Activated T-cell treated with anti-CD3 and anti-CD28 coated beads for 24 hours (primary cell): Measurements from ENCODE around the gene ATP13A4.

Experiments used
- DNase-seq: peaks from one replicate; pipeline ENCODE4 v3.0.0-alpha.2; 2020; ENCODE audit warnings: low read depth

ATP13A4 gene

DNA sequence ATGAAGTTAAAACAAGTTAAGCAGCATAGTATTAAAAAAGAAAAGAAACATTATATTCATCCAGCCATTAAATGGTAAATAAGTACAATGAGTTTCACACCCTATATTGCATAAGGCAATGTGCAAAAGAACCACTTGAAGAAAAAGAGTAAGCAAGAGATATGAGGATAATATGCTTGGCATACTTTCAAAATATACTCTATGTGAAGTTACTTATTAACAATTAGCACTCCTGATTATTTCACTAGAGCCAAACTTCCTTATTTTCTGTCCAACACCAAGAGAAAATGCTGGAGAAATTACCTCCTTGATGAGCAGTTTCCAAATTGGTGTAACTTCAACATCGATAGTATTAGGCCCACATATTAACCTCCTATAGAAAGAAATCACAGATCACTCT is 63.7 kb downstream of the ATP13A4 start:
- DNase-seq: no peak

DNA sequence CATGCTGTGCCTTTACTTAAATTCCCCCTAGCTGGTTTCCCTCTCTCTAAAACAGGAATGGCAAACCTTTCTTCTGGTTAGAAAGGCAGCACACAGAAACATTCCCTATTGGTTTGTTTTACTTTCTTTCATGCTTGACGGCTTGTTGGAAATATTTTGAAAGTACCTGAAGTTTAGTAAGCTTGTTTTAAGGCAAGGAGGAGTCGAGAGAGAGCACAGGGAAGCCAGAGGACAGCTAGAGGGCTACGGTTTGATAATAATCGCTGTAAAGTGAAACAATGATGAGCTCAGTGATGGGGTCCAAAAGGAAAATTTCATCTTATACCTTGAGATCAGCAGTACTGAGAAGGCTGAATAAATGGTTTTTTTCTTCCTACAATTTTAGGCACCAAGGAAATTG is 64.1 kb downstream of the ATP13A4 start:
- no peak for DNase-seq

DNA sequence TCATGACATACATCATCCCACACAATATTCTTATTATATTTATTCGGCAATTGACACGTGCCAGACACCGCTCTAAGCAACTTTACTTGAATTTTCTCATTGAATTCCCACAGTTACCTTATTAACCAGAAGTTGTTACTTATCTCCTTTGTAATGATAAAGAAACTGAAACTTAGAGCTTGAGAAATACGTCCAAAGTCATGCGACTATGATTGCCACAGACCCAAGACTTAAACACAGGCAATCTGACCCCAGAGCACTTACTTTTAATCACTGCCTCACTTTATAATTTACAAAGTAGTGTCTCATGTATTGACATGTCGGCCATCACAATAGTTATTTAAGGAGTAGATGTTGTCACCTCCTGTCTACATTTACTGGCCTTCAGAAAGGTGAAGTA is 64.7 kb downstream of the ATP13A4 start:
- DNase-seq: no peak

DNA sequence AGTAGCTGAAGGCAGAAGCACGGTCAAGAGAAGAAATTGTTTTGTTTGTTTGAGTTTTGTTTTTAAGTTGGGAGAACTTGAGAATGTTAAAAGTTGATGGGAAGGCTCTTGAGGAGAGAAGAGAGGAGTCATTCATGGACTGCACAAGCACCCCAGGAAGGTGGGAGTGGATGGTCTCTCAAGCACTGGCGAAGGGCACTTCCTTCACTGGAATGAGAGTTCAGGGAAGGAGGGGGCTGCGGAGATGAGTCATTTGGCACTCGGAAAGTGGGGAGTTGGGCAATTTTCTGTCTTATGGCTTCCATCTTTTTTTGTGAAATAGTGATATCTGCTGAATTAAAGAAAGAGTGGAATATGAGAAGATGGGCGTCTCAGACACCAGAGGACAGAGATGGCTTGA is 66.0 kb downstream of the ATP13A4 start:
- DNase-seq: no peak

DNA sequence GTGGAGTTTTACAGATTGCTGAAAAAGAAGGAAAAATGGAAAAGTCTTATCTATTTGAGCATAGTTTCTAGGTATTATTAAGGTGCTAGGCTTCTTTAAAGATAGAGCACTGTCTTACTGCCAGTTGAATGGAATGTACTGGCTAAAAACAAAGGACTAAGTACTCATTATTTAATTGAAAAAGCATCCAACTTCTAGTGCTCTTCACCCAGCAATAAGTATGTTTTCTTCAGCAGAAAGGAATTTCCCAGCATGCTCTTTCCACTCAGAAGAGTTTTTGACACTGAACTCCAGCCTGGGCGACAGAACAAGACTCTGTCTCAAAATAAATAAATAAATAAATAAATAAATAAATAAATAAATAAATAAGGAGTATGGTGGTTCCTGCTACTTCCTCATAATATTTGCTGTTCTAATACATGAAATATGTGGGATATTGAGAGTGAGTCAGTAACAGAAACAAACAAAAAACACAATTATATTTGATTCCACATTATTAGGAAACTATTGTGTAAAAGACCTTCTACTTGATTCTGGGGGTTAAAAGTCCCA is 70.6 kb downstream of the ATP13A4 start:
- no peak for DNase-seq

DNA sequence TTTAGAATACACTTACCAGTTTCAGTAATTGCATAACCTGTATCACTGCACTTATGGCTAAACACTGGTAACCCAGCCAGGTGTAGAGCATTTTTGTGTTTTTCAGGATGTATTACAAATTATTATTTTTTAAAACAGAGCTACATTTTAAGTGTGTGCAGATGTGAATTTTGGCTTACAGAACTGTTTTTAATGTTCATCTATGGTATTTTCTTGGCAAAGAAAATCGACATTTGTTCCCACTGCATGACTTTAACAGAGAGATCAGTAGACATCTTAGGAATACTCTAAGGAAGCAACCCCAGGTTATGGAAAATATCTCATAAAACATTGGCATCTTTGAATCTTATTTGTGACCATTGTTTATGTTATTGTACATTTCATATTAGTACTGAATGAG is 73.3 kb downstream of the ATP13A4 start:
- no peak for DNase-seq

DNA sequence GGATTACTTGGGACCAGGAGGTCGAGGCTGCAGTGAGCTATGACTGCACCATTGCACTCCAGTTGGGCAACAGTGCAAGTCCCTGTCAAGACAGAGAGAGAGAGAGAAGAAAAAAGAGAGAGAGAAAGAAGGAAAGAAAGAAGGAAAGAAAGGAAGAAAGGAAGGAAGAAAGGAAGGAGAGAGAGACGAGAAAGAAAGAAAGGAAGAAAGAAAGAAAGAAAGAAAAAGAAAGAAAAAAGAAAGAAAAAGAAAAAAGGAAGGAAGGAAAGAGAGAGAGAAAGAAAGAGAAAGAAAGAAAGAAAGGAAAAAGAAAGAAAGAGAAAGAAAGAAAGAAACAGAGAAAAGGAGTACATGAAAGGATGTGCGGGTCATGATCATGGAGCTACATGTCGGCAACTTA is 80.2 kb downstream of the ATP13A4 start:
- DNase-seq: no peak

DNA sequence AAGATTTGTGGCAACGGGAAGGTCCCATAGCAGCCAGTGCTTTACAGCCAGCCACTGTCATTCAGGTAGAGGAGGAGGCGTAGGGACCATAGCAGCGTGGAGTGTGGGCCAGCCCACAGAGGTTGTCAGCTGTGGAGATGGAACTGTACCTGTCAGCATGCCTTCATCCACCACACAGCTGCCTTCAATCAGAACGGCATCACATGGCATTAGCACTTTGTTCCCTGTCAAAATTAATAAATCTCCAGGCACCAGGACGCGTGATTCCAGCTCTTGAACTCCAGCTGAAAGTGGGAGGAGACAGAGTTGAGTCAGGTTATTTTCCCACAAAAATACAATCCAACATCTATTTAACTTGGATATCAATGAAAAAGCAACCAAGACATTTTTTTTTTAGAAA is 84.0 kb downstream of the ATP13A4 start:
- no peak for DNase-seq

DNA sequence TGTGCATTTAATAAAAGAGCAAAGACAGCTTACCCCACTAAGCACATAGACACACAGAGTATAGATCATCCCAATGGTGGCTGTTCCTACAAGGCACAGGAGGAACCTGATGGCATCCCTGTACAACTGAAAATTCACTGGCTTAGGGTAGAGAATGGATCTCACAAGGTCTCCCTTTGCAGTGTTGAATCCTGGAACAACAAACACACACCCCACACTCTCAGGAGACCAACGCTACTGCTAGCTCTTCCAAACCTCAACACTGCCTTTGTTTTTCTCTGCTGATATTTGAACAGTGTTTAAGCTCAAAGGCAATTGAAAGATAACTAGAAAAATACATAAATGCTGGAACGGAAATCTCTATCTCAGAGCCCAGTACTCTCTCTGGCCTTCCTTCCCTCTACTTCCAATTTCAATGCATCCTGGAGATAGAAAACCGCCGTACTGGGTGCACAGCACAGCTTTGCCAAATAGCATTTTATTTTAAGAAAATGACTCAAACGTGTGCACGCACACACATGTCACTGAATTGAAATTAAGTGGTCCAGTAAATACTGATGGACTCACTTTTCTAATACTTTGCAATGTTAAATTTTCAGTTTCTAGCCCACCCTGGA is 88.6 kb downstream of the ATP13A4 start:
- no peak for DNase-seq

DNA sequence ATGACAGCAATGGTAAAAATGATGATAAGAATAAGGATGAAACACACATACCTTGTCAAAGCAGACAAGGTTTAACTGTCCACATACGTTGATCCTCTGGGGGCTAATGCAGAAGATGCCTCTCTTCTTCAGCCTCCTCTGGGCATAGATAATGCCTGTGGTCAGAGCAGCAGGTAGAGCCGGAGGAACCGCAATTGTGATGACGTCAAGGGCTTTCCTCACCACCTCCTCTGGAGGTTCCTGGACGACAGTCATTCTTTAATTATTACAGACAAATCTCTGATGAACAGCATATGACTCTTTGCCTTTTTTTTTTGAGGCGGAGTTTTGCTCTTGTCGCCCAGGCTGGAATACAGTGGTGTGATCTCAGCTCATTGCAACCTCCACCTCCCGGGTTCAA is 89.8 kb downstream of the ATP13A4 start:
- DNase-seq: no peak

DNA sequence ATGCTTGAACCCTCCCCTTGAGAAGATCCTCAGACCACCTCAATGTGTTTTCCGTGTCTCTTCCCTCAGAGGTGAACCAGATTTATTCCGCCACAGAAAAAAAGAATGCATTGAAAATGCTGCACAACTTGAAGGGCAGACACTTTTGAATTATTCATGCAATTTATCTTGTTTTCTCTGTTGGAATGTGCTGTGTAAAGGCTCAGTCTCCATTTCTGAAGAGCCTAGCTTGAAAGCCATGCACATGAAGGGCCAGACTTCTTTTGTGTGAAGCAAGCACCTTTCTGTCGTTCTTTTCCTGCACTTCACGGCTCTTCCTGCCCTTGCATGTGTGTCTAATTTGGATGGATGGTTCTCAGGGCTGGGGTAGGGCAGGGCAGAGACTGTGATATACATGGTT is 97.2 kb downstream of the ATP13A4 start:
- DNase-seq: no peak

DNA sequence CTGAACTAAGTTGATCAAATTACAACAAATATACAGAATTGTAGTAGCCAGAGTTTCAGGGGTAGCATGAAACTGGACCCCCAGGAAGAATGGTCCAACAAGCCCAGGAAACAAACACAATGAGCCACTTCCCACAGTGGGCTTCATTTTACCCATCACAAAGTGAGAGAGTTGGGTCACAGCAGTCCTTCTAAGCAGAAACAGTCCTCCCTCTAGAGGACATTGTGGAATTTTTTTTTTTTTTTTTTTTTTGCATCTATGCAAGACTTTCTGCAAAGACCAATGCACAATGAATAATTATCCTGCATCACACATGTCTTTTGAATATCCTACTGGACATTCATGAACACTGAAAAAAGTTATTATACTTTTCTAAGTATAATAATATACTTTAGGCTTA is 102.4 kb downstream of the ATP13A4 start:
- no peak for DNase-seq

DNA sequence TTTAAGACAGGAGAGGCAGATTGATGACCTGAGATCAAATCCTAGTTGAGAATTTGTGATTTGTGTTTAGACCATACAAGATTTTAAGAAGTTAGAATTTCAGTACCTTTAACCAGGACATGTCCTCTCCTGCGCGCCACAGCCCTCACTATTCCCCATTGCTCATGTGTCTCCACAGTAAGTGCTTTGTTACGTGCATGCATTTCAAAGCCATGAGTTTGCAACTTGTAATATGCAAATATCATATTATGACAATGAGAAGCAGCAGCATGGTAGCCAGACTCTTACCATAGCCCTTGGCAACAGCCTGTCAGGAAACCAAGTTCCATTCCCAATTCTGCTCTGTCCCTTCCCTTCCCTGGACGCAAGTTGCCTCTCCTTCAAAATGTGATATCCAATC is 102.8 kb downstream of the ATP13A4 start:
- no peak for DNase-seq

DNA sequence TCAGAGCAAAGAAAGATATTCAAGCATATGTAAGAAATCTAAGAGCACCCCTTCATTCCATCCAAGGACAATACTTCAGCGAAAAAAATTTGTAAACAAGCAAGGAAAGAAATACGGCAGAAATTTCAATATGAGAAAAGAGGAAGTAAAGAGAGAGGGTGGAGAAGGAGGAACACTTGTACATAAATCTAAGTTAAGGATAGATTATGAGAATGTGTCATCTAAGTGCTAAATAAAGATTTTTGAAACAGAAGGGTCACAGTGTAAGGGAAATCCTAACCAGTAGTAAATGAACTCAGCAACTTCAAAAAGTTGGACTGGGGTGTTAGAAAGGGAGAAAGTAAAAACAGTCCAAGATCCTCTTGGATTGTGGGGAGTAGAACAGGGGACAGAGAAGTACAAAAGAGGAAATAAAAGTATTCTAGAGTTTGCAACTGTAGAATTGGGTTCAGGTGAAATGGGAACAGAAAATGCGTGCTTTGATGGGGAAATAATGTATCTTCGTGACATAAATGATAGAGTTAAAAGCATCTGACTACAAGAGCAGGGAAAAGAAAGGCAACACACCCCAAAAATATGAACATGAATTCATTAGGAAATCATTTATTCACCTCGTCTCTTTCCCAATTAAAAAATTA is 107.6 kb downstream of the ATP13A4 start:
- DNase-seq: no peak

DNA sequence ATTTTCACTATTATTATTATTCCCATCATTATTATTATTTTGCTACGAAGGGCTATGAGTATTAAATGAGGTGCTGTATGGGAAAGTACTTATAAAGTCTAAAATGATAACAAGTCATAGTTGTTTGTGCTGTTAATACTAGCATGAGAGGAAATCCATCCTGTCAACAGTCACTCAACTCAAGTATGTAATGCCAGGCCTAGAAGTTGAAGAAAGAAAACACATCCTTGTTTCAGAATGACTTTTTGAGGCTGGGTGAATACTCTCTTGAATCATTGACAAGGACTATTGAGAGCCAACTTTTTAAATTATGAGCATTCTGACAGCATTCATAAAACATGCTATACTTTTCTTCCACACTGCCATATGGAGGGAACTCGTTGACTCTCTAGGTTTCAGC is 115.3 kb downstream of the ATP13A4 start:
- no peak for DNase-seq

DNA sequence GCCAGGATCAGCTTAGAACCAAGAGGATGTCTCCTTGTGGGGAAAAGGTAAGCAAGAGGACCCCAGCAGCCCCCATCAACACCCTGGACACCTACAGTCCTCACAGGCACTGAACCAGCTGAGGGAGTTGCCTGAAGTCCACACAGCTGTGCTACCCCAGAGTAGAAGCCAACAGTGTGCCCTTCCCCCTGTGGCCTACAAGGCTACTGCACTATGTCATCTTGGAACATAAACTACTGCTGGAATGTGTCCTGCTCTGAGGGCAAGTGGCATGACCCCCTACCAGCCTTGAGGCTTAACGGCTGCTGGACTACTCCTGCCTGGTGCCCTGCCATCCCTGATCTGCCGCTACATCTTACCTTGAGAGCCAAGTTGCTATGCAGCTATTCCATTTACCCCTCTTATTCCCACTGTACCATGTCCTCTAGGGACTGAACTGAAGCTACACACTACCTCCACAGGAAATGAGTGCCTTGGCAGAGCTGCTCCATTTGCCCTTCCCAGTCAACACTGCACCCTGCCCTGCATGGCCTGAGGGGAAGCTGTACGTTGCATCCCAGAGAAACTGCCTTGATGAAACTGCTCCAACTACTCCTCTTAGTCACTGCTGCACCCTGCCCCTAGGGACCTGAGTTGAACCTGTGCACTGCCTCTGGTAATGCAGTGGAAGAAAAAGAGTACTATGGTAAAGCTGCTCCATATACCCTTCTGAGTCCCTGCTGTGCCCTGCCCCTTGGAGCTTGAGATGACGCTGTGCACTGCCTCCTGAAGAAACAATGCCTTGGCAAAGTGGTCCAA is 135.9 kb downstream of the ATP13A4 start:
- DNase-seq: no peak

DNA sequence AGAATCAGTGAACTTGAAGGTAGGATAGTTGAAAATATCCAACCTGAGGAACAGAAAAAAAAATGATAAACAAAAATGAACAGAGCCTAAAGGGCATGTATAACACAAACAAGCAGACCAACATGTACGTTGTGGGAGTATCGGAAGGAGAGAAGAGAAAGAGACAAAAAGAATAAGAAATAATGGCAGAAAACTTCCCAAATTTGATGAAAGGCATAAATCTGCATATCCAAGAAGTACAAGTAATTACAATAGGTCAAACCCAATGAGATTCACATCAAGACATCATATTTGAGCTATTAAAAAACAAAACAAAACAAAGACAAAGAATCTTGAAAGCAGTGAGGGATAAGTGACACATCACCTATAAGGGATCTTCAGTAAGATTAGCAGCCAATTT is 138.1 kb downstream of the ATP13A4 start:
- no peak for DNase-seq

DNA sequence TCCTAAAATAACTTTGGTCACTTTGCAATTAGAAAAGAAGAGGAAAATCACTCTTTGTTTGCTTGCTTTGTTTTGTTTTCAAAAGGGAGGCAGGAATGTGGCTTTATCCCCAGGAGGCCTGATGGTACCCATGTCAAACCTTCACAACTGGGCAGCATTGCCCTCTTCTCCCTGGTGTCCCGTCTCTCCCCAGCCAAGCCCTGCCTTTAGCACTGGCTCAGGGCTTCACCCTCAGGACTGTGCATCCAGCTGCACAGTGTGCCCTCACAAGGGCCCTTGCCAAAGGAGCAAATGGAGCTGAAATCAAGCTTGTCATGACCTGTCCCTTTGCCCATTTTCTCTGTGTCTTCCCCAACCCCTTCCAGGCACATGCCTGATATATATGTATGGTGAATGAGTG is 147.0 kb downstream of the ATP13A4 start:
- DNase-seq: no peak

DNA sequence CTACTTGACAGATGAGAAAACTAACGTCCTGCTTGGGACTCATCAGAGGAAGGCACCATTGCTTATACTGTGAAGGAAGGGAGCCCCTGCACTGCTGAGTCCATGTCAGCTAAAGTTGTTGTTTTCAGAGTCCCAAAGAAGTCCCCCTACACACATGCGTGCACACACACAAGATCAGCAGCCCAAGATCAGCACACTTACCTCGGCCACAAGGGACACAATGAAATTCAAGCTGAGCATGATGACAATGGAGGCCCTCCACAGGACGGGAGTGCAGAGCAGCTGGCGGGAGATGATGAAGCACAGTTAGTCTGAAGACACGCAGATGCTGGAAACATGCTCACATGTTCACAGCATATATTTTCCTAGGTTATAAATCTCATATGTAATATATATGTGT is 147.6 kb downstream of the ATP13A4 start:
- no peak for DNase-seq

DNA sequence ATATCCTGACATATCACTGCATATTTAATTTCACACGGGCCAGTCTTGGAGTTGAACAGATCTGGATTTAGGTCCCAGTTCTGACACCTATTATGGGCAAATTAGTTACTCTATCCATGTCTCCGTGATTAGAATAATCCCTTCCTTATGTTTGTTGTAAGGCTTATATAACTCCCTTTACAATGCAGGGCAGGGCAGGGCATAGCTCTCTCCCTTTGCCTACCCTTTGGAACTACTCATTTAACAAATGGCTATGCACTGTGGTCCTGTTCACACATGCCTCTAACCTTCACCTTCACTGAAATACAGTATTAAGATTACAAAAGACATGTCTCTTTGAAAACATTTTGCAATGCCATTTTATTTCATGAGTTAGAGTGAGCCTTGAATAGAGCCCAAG is 151.4 kb downstream of the ATP13A4 start:
- DNase-seq: no peak

DNA sequence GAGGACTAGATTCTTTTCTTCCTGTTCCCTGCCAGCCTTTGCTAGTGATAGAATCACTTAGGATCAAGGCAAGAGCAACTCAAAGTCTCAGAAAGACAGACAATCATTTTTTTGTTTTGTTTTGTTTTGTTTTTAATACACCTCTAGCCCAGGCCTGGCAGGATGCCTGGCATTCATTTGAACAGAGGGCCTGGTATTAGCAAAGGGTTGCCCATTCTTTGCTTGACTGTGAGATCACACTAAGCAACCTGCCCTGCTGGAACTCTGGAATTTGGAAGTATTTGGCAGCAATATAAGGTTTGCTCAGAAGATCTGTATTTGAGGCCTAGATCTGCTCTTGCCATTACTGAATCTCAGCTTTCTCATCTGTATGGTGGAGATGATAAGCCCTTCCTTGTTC is 154.4 kb downstream of the ATP13A4 start:
- no peak for DNase-seq

DNA sequence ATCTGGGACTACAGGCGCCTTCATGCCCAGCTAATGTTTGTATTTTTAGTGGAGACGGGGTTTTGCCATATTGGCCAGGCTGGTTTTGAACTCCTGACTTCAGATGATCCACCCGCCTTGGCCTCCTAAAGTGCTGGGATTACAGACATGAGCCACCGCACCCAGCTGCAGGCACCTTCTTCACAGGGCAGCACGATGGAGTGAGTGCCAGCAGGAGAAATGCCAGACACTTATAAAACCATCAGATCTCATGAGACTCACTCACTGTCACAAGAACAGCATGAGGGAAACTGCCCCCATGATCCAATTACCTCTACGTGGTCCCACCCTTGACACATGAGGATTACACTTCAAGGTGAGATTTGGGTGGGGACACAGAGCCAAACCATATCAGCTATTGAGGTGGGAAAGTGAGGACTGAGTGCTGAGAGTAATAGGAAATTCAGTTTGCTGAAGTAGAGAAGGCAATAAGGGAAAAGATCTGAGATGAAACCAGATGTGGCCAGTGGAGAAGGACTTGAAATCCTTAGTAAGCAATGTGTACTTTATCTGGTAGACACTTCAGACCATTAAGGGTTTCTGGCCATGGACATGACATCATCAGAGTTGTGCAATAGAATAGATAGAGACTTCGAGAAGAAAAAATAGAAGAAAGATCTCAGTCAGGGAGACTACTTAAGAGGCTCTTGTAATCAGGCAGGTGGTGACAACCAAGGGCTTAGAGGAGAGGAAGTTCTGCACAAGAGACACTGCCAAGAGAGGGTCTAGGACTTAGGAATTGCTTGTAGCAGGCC is 158.0 kb downstream of the ATP13A4 start:
- no peak for DNase-seq
